Central memory CD4-positive, alpha-beta T cell (primary cell): Measurements from ENCODE around the gene BRIP1.
"Not testable (repeated sequence)": the region's sequence is repeated elsewhere in the genome, so short reads cannot be mapped to it uniquely, and the experiment has no call there.

ENCODE experiments used
- DNase-seq: peaks from one replicate; pipeline ENCODE4 v3.0.0; 2022

BRIP1 gene

DNA sequence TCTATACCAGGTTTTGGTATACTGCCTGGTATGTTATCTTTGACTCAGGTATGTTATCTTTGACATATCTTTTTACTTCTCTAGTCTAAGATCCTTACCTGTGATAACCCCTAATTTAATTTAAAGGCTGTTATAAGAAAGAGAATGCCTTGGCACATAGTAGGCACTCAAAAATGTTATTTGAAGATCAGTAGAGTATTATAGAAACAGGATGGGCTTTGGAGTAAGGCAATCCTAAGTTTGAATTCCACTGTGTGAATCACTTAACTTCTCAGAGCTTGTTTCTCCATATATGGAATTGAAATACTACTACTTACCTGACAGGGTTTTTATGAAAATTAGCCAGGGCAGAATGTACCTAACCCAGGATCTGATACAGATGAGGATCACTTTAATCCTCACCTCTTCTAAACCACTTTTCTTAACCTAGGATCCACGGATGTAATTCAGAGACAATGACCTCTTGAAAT, 1.2 kb downstream of the BRIP1 start:
- no peak for DNase-seq

DNA sequence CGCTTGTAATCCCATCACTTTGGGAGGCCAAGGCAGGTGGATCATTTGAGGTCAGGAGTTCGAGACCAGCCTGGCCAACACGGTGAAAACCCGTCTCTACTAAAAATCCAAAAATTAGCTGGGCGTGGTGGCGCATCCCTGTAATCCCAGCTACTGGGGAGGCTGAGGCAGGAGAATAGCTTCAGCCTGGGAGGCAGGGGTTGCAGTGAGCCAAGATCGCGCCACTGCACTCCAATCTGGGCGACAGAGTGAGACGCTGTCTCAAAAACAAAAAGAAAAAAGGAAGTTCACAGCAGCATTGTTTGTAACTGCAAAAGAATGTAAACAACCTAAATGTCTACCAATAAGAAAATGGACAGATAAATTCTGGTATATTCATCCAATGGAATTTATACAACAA, 2.9 kb downstream of the BRIP1 start:
- not testable (repeated sequence) for DNase-seq

DNA sequence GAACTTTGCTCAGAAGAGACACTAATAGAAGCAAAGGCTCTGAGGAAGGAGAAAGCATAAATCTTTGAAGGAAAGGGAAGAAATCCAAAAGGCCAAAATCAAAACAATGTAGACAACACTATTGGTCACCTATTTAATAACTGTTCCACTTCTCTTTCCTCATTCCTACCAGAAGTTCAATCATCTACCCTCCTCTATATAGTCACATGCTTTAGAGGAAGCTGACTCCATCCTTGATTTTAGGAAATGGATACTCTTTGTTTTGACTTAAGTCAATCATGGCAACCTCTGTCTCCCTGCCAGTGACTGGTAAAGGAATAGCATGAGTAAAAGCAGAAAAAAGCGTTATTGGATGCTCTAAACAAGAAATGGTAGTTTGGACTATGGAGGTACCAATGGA, 7.3 kb downstream of the BRIP1 start:
- DNase-seq, result no peak

DNA sequence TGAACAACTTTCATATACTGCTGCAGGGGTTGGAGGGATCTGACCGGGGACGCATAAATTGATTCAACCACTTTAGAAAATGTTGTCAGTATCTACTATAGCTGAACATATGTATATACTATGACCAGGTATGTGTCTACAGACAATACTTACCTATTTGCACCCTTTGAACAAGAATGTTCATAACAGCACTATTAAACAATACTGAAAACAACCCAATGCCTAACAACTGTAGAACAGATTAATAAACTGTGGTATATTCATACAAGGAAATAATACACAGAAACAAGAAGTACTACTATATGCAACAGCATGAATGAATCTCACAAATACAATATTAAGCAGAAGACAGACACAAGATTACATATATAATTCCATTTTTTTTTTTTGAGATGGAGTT, 10.5 kb downstream of the BRIP1 start:
- DNase-seq, result no peak

DNA sequence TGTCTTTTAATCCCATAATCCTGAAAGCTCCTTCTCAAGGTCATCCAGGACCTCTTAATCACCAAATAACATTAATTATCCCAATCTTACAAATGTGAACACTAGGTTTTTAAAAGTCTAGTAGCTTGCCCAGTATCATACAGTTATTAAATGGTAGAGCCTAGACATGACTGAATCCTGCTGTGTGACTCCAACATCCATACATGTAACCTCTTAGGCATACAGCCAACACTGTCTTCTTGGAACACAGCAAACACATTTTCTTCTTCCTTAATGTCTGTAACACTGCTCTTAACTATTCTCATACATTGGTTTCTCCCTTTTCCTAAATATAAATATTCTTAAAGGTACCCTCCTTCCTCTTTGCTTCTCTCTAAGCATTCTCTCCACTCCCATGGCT, 13.7 kb downstream of the BRIP1 start:
- DNase-seq, result no peak

DNA sequence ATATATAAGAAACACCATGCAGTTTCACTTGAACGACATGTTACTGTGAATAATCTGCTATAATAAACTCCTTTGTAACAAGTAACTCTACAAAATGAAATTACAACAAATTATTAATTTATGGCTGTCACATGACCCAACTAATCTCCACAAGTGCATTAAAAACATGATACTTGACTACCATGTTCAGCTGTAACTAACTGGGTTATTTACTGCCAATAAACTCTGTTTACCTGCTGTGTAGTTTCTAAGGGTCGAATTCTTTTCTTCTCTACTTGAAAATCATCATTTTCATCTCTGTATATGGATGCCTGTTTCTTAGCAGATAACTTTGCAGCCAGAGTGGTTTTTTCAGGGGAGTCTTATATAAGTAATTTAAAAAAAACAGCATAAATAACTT, 14.4 kb downstream of the BRIP1 start:
- no peak for DNase-seq

DNA sequence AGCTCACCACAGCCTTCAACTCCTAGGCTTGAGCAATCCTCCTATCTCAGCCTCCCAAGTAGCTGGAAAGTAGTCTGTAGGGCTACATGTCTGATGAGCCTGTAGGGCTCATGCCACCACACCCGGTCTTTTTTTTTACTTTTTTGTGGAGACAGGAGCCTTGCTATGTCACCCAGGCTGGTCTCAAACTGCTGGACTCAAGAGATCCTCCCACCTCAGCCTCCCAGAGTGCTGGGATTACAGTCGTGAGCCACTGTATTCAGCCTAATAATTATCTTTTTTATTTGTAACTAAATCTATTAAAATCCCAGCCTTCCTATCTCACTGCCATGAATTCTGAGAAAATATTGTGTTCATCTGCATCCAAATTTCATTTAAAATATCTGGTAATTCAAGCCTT, 15.1 kb downstream of the BRIP1 start:
- no peak for DNase-seq

DNA sequence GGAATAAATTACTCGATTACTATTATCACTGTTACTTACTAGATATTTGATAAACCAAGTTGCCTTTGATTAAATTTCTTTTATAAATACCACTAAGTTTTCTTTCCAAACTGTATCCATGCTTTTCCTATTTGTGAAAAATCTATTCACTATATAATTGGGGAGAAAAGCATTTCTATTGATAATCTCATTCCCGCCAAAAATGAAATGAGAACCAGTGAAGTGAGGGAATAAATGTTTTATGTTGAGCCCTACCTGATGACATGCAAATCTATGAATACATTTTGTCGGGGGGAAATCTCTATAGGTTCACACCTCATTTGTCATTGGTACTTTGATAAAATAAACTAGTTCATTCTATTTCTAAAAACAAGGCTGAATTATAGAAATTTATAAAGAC, 15.7 kb downstream of the BRIP1 start:
- no peak for DNase-seq

DNA sequence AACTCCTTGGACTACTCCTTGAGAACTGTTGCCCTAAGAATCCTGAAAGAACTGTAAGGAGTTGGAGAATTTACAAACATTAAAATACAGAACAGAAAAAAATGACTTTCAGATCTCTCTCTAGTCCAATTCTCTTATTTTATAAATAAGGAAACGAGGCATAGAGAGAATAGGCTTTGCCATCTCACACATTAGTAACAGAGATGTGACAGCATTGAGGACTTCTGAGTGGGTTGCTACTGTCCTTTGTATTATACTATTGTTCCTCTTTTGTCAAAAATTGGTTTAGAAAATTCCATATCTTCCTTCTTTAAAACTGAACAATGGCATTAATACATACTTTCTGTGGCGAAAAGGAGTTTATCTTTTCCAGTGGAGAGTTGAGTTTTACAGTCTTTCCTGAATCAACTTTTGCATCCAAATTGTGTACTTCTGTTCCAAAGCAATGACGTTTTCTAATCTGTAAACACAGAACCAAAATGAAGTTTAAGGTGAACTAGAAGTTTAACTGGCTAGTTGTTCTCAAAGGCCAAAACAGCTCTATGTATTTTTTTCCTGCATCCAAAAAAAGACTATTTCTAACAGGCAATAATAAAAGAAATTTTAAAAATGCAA, 16.5 kb downstream of the BRIP1 start:
- no peak for DNase-seq

DNA sequence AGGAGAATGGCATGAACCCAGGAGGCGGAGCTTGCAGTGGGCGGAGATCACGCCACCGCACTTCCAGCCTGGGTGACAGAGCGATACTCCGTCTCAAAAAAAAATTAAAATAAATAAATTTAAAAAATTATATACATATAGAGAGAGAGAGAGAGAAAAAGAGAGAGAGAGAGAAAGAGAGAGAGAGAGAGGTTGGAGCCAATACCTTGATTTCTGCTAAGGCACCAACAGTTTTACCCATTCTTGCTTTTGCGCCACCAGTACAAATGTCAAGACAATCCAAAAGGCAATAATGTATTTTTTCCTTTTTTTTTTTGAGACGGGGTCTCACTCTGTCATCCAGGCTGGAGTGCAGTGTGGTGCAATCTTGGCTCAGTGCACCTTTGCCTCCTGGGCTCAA, 17.2 kb downstream of the BRIP1 start:
- DNase-seq, result no peak

DNA sequence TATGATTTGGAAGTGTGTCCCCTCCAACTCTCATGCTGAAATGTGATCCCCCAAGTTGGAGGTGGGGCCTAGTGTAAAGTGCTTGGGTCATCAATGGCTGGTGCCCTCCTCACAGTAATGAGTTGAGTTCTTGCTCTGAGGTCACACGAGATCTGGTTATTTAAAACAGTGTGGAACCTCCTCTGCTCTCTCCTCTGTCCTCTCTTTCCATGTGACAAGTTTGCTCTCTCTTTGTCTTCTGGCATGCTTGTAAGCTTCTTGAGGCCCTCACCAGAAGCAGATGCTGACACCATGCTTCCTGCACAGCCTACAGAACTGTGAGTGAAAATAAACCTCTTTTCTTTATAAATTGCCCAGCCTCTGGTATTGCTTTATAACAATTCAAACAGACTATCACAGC, 19.9 kb downstream of the BRIP1 start:
- DNase-seq, result no peak

DNA sequence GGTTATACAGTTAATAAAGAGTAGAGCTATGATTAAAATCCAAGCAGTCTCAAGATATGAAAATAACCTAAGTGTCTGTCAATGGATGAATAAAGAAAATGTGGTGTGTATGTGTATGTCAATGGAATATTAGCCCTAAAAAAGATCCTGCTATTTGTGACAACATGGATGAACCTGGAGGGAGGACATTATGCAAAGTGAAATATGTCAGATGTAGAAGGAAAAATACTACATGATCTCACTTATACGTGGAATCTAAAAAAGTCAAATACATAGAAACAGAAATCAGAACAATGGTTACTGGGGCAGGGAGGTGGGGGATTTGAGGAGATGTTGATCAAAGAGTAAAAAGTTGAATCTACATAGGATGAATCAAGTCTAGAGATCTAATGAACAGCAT, 20.4 kb downstream of the BRIP1 start:
- no peak for DNase-seq

DNA sequence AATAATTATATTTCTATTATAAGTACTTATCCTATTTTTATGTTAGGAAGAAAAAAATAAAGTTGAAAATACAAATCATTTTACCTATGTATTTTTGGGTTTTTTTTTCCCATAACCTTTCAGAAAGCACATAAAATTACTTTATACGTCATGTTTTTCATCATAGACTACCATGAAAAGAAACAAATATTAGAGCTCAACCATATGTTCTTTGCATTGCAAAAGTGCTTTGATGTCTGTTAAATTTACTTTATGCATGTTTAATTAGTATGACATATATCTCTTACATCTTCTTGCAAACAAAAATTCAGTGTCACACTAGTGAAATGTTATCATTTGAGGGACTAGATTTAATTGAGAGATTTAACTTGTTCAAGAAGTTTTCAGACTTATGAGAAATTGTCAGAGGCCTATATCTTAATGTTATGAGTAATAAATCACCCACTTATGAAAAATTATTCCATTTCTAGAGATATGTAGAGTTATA, 24.0 kb downstream of the BRIP1 start:
- no peak for DNase-seq

DNA sequence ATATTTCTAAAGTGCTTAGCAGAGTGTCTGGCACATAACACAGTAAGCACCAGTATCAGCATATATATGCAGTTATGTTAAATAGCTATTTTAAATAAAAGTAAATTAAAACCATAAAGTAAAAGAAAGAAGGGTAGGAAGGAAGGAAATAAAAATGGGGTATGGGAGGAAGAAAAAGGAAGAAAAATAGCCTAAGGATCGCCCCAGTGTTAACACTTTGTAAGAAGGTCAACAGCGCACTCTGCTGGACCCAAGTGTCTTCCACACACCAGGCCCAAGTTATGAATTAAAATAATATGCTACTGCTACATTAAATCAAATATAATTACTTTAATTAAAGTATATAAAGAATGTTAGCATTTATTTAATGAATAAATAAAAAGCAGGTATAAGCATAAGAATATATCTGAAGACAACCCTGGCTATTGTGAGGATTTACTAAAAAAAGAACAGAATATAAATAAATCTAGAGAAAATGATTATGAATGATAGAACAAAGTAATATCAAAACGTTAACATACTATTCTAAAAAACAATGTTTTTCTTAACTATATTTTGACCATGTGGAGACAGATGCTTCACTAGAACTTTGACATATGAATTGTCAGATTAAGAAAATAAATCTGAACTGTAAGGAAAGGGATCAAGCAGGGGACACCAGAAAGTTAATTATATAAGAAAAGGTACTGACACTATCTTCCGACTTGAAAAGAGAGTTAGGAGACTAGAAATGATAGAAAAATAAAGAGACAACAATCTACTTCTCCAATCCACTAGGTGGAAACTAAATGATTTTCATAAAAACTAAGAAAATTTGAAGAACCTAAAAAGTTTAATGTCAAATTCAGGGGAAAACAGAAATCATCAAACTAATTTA, 25.9 kb downstream of the BRIP1 start:
- DNase-seq, result peak; percentile 29

DNA sequence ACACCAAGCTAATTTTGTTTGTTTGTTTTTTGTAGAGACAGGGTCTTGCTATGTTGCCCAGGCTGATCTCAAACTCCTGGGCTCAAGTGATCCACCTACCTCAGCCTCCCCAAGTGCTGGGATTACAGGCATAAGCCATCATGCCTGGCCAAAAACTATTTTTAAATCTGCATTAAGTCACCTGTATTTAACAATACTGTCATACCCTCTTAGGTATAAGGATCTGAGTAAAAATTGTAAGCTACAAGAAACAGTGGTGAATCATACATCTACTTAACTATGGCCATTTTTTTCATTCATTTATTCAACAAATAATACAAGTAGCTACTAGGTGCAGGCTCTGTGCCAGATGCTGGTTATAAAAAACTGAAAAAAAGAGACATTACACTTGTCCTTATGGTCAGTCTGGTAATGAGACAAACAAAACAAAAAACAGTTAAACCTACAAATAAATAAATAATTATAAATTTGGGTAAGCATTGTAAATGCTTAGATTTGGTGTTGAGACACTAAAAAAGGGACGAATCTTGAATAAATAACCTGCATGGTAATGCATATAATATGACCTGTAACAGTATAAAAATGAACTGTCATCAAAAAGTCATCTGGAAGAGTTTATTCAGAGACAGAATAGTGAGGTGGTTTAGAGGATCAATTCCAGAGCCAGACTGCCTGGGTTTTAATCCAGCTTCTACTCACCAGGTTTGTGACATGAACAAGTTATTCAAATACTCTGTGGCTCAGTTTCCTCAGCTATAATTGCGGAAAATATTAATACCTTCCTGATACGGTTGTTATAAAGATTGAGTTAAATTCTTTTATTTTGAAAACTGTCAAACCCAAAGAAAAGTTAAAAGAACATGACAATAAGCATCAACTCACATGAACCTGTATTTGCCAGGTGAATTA, 26.8 kb downstream of the BRIP1 start:
- no peak for DNase-seq

DNA sequence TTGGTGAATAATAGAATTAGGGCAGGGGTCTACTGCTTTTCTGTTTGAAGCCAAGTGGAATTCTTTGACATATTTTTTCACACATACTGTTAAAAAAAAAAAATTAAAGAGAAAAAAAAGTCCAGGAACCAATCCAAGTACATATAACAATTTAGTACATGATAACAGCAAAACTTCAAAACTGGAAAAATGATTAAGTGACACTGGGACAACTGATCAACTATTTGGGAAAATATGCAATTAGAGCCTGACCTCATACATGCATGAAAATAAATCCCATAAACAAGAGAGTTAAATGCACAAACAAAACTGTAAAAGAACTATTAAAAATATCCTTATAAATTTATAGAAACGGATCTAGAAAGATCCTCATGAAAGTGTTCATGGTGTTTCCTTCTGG, 27.7 kb downstream of the BRIP1 start:
- DNase-seq, result no peak

DNA sequence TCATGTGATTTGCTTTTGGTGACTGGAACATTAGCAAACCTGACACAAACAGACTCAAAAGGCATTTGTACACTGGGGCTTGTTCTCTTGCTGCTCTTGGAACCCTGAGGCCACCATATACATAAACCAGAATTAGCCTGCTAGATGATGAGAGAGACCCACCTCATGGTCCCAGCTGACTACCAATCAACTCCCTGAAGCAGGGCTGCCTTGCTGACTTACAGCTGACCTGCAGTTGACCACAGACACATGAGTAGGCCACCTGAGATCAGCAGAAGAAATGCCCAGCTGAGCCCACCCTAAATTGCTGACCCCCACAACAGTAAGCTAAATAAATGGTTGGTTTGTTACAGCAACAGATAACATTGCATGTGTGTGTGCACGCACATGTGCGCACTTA, 28.7 kb downstream of the BRIP1 start:
- DNase-seq, result no peak

DNA sequence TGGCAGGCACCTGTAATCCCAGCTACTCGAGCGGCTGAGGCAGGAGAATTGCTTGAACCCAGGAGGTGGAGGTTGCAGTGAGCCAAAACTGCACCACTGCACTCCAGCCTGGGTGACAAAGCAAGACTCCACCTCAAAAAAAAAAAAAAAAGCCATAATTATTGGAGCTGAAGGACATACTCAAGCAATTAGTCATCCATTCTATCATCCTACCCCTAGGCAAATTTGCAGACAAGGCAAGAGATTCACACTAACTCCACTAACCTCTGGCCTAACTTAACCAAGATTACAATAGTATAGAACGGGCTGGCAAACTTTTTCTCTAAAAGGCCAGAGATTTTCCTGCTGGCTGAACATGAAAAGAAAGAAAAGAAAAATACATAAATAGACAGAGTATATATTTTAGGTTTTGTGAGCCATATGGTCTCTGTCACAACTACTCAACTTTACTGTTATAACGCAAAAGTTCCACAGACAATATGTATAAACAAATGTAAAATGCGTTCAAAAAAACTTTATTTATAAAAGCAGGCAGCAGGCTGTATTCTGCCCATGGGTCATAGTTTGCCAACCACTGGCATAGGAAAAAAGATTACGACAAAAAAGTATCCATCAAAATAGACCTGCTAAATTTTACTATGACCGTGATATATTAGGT, 29.7 kb downstream of the BRIP1 start:
- DNase-seq, result no peak

DNA sequence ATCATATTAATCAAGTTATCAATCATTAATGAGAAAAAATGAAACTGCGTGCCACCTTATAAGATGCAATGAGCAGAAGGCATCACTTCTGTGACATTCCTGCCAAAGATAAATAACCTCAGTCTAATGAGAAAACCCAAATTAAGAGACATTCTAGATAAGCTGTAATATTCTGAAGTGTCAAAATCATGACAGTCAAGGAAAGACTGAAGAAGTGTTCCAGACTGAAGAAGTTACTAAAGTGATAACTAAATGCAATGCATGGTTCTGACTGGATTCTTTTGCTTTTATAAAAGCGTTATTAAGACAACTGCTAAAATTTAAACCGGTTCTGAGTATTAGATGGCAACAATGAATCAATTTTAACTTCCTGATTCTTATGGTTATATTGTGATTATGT, 30.9 kb downstream of the BRIP1 start:
- DNase-seq, result no peak

DNA sequence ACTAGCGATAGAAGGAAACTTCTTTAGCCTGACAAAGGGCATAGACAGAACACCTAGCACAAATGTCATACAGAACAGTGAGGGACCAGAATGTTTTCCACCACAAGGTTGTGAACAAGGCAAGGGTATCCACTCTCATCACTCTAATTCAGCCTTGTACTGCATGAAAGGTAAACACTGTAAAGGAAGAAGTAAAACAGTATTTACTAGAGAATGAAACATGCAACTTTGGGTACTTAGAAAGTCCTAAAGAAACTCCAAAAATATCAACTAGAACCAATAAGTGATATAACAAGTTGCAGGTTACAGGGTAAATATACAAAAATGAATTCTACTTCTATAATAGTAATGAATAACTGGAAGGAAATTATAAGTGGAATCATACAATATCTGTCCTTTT, 32.2 kb downstream of the BRIP1 start:
- no peak for DNase-seq

DNA sequence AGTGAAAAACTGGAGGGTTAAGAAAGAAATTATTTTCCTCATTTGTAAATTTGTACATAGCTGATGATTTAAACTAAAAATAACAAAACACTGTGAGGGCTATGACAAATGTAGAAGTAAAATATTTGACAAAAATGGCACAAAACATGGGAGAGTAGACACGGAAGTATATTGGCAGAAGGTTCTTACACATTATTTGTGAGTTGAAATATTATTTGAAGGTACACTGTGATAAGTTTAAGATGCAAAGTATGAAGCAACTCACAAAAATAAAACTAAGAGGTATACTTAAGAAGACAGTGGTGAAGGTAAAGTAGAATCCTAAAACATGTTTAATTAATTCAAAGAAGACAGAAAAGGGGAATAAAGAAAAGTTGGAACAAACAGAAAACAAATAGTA, 34.6 kb downstream of the BRIP1 start:
- no peak for DNase-seq

DNA sequence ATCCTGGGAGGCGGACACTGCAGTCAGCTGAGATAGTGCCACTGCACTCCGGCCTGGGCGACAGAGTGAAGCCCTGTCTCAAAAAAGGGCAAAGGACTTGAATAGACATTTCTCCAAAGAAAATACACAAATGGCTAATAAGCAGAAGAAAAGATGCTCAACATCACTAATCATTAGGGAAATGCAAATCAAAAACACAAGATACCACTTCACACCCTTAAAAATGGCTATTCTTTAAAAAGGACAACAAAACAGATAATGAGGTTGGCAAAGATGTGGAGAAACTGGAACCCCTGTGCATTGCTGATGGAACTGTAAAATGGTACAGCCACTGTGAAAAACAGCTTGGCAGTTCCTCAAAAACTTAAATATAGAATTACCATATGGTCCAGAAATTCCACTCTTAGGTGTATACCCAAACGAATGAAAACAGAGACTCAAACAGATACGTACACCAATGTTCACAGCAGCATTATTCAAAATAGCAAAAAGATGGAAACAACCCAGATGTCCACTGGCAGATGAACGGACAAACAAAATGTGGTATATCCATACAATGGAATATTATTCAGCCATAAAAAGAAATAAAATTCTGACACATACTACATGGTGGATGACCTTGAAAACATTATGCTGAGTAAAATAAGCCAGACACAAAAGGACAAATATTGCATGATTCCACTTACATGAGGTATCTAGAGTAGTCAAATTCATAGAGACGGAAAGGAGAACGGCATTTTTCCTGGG, 35.5 kb downstream of the BRIP1 start:
- DNase-seq, result no peak
